ENCODE data around the gene COX10.

- TF ChIP-seq TAF1 (IDR thresholded peaks at IDR 0.05; ENCODE audit: borderline replicate concordance, insufficient read depth, low read length): no peak
- TF ChIP-seq, protein P1, sequence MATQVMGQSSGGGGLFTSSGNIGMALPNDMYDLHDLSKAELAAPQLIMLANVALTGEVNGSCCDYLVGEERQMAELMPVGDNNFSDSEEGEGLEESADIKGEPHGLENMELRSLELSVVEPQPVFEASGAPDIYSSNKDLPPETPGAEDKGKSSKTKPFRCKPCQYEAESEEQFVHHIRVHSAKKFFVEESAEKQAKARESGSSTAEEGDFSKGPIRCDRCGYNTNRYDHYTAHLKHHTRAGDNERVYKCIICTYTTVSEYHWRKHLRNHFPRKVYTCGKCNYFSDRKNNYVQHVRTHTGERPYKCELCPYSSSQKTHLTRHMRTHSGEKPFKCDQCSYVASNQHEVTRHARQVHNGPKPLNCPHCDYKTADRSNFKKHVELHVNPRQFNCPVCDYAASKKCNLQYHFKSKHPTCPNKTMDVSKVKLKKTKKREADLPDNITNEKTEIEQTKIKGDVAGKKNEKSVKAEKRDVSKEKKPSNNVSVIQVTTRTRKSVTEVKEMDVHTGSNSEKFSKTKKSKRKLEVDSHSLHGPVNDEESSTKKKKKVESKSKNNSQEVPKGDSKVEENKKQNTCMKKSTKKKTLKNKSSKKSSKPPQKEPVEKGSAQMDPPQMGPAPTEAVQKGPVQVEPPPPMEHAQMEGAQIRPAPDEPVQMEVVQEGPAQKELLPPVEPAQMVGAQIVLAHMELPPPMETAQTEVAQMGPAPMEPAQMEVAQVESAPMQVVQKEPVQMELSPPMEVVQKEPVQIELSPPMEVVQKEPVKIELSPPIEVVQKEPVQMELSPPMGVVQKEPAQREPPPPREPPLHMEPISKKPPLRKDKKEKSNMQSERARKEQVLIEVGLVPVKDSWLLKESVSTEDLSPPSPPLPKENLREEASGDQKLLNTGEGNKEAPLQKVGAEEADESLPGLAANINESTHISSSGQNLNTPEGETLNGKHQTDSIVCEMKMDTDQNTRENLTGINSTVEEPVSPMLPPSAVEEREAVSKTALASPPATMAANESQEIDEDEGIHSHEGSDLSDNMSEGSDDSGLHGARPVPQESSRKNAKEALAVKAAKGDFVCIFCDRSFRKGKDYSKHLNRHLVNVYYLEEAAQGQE (IDR thresholded peaks at IDR 0.05; ENCODE audit: insufficient read depth in 1 of 2, low read depth in 2 of 2, low read length in 2 of 2): no peak
- TF ChIP-seq POLR2AphosphoS5 (IDR thresholded peaks at IDR 0.05; ENCODE audit: low read depth, low read length): no peak
- TF ChIP-seq FOXP2 (optimal IDR thresholded peaks at IDR 0.05; ENCODE audit: borderline replicate concordance, extremely low read depth, extremely low read length, insufficient read depth): no peak
- TF ChIP-seq SIN3A (IDR thresholded peaks at IDR 0.05; ENCODE audit: borderline replicate concordance, insufficient read depth, low read length): no peak
Observed at GRCh38 chr17:14200354-14200753, 131.1 kb downstream of the COX10 start.
